Sciatic nerve (tissue), 2 donors: ENCODE data around the gene TACR2. TPM values are rescaled to one million over a fixed set of nuclear protein-coding genes. Genes with fewer than 3 reads are reported as not detected.
A peak's percentile ranks its signal among the peaks of the same experiment; 100 is the strongest.

Source experiments
- ATAC-seq: fragments of 200-7000 bp; cut with Tn5 transposase; one replicate; pipeline ENCODE4 v1.9.1; 2020; ENCODE audit warnings: mild to moderate bottlenecking, moderate library complexity
- DNase-seq: peaks from one replicate; pipeline ENCODE4 v3.0.0-alpha.2; 2020; ENCODE audit warnings: low spot score
- intact Hi-C: fragments of 100-400 bp; cut with DNase I; formaldehyde crosslinking; loops from one replicate; pipeline ENCODE4 v1.14.2; 2022
- total RNA-seq: library from RNA; stranded (reverse); fragmentation: NEBNext Ultra II Directional; extraction: Animal tissue kit (Norgen Biotek cat#: 25700); gene quantifications from one replicate; pipeline ENCODE4 v1.2.1, GENCODE V29; 2021
- donor health status: DM: no; HTN: no; CAD: no.
- donor health status: DM: no; HTN: no; CAD: no.

Gene TACR2
- total RNA-seq, 1 donor from 2014 or later: 0.53 TPM

GRCh38 chr10:69425041-69425440, 8.3 kb upstream of the TACR2 start:
- DNase-seq (no peak), ATAC-seq (no peak)
- intact Hi-C loops: loop anchor here (5.0 kb wide), 1 partner anchor 82 kb away; no protein-coding TSS in a partner anchor

- DNase-seq (no peak), ATAC-seq (no peak)
- intact Hi-C loops: no loop called here
Measured at GRCh38 chr10:69422676-69423075, 6.0 kb upstream of the TACR2 start.

GRCh38 chr10:69421611-69422308, 5.0 kb upstream of the TACR2 start:
- DNase-seq (no peak), ATAC-seq (peak; percentile 14)
- intact Hi-C loops: no loop called here

- ATAC-seq (no peak), DNase-seq (no peak)
- intact Hi-C loops: loop anchor here (10.0 kb wide), 1 partner anchor 215 kb away; the partner anchor contains the start of gene FAM241B
Measured at GRCh38 chr10:69419744-69420126, 3.0 kb upstream of the TACR2 start.

GRCh38 chr10:69419096-69419743, 2.5 kb upstream of the TACR2 start:
- intact Hi-C loops: loop anchor here (10.0 kb wide), 1 partner anchor 216 kb away; the partner anchor contains the start of gene FAM241B
- no peak for ATAC-seq

GRCh38 chr10:69418052-69418752, 1.5 kb upstream of the TACR2 start:
- intact Hi-C loops: loop anchor here (10.0 kb wide), 1 partner anchor 217 kb away; the partner anchor contains the start of gene FAM241B
- DNase-seq: no peak
- no peak for ATAC-seq

More at GRCh38 chr10:69419096-69419743, 2.5 kb upstream of the TACR2 start:
- DNase-seq: no peak

GRCh38 chr10:69417542-69417941, 824 bp upstream of the TACR2 start:
- intact Hi-C loops: loop anchor here (10.0 kb wide), 1 partner anchor 217 kb away; the partner anchor contains the start of gene FAM241B

GRCh38 chr10:69415951-69416350, 767 bp downstream of the TACR2 start:
- intact Hi-C loops: loop anchor here (10.0 kb wide), 1 partner anchor 219 kb away; the partner anchor contains the start of gene FAM241B
- ATAC-seq: no peak
- DNase-seq: no peak

More at GRCh38 chr10:69417542-69417941, 824 bp upstream of the TACR2 start:
- DNase-seq (no peak), ATAC-seq (no peak)

- ATAC-seq (no peak), DNase-seq (no peak)
- intact Hi-C loops: loop anchor here (10.0 kb wide), 1 partner anchor 220 kb away; the partner anchor contains the start of gene FAM241B
Measured at GRCh38 chr10:69415049-69415448, 1.7 kb downstream of the TACR2 start.

- intact Hi-C loops: loop anchor here (10.0 kb wide), 1 partner anchor 220 kb away; the partner anchor contains the start of gene FAM241B
- ATAC-seq (no peak), DNase-seq (no peak)
Measured at GRCh38 chr10:69414036-69415018, 2.4 kb downstream of the TACR2 start.

GRCh38 chr10:69413221-69413865, 3.4 kb downstream of the TACR2 start:
- DNase-seq (peak; percentile 75), ATAC-seq (peak; percentile 55)
- intact Hi-C loops: loop anchor here (10.0 kb wide), 1 partner anchor 221 kb away; the partner anchor contains the start of gene FAM241B

GRCh38 chr10:69412232-69412790, 4.4 kb downstream of the TACR2 start:
- DNase-seq (no peak), ATAC-seq (no peak)
- intact Hi-C loops: loop anchor here (10.0 kb wide), 1 partner anchor 222 kb away; the partner anchor contains the start of gene FAM241B

- ATAC-seq (no peak), DNase-seq (no peak)
- intact Hi-C loops: loop anchor here (10.0 kb wide), 1 partner anchor 223 kb away; the partner anchor contains the start of gene FAM241B
Measured at GRCh38 chr10:69411476-69411875, 5.2 kb downstream of the TACR2 start.

GRCh38 chr10:69410487-69410886, 6.2 kb downstream of the TACR2 start:
- no peak for DNase-seq
- ATAC-seq: no peak
- intact Hi-C loops: loop anchor here (10.0 kb wide), 1 partner anchor 224 kb away; the partner anchor contains the start of gene FAM241B

- ATAC-seq: peak; percentile 7
- DNase-seq: no peak
- intact Hi-C loops: loop anchor here (10.0 kb wide), 1 partner anchor 225 kb away; the partner anchor contains the start of gene FAM241B
Measured at GRCh38 chr10:69409968-69410367, 6.8 kb downstream of the TACR2 start.

- DNase-seq (no peak), ATAC-seq (no peak)
- intact Hi-C loops: no loop called here
Measured at GRCh38 chr10:69409176-69409495, 7.6 kb downstream of the TACR2 start.
